Activated T-helper 9 cell treated with anti-CD3 and anti-CD28 coated beads, Interleukin-2, amount 50 U/mL, for 16 hours (primary cell): ENCODE results near the gene ZNF827.

Experiments used
- DNase-seq: peaks from one replicate; pipeline ENCODE4 v3.0.0-alpha.2; 2020; ENCODE audit warnings: low read depth

ZNF827 gene

DNA sequence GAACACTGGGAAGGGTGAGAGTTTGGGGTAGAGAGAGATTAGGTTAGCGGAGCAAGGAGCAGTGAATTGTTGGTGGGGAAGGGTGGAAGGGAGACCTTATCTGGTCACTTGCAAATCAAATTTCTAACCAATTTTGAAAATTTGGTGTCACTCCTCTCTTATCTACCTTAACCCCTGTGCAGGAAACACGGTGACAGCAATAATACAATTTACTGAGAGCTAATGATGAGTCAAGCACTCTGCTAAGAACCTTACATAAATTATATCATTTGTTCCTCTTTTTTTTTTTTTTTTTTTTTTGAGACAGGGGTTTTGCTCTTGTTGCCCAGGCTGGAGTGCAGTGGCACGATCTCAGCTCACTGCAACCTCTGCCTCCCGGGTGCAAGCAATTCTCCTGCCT is 142.3 kb downstream of the ZNF827 start:
- DNase-seq = no peak

DNA sequence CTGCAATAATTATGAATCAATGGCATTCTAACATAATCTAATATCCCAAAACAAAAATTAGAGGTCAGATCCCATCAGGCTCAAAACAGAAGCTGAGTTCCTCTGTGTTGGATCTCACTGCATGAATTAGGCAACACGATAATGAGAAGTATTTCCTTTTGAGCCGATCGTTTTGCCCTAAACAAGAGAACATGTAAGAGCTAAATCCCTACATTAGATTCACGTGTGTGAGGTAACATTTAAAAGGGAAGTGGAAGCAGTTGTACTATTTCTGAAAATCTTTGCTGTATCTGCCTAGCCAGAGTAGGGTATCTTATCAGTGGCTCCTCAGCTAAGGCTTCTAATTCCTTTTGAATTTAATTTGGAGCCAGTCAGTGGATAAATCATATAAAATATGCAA is 143.1 kb downstream of the ZNF827 start:
- DNase-seq = no peak

DNA sequence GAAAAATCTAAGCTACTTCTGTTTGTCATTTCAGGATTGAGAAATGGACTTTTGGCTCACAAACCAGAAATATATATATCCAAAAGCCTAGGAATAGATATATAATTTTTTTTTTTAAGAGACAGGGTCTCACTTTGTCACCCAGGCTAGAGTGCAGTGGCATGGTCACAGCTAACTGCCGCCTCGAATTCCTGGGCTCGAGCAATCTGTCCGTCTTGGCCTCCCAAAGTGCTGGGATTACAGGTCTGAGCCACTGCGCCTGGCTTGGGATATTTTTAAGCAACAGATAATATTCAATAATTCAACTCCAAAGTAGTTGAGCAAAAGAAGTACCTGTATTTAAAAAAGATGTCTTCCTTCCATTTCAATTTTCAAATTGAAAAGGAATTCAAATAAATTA is 146.2 kb downstream of the ZNF827 start:
- DNase-seq = no peak

DNA sequence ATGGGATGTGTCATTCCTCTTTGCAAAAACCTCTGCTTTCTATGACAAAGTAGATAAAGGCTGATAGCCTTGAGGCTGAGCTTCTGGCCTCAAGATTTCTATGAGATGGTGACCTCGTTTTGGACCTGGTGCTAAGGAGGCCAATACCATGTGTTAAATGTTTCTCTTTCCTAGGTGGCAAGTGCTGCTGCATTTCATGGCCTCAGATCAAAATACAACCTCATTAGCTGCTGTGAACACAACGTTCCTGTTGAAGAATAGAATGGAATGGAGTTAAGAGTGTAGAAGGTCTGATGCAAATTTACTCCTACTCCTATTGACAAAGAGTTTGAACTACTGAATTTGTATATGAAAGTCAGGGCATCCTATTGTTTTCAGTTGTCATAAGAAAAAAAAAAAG is 146.6 kb downstream of the ZNF827 start:
- DNase-seq = no peak

DNA sequence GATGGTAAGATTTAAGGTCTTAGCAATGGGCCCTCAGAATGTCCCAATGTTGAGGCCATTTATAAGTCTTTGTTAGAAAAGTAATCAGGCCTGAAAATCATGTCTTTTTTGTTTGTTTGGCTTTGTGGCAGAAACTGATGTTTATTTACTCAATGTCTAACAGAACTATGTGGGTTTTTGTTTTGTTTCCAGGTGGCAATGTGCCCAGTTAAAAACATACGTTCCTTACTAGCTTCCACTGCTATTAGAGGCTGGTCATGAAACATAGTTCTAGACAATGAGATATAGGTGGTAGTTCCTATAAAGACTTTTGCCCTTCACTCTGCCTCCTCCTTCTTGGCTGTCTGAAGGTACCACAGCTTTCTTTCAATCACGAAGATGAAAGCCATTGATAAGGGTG is 149.9 kb downstream of the ZNF827 start:
- no peak for DNase-seq

DNA sequence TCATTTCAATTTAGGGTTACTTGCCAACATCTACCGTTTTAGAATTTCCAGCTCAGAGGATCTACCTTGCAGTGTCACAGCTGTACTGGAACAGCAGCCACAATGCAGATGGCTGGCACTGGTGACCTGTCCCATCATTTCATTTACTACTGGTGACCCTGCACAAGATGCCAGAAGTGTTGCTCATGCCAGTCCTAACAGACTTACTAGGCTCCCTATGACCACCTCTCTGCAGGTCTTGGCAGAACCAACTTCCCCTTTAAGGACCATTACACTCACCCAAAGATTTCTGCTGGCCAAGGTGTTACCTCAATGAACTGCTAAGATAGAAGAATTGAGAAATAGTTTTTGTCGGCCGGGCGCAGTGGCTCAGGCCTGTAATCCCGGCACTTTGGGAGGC is 151.8 kb downstream of the ZNF827 start:
- DNase-seq = no peak

DNA sequence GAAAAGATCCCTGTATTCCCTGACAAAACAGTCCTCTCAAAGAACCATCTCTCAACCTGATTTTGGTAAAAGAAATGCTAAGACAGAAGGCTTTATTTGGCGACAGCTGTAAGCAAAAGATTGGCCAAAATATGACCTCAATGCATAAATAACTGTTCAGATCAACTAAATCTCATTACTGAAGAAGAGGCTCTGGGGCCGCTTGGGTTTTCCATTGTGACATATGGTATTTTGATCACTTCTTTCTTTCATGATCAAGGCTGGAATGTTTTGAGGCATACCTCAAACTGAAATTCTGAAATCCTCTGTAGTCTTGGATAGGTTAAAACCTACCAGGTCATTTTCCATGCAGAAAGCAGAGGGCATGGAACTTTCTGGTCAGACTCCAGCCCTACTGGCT is 152.4 kb downstream of the ZNF827 start:
- DNase-seq = no peak

DNA sequence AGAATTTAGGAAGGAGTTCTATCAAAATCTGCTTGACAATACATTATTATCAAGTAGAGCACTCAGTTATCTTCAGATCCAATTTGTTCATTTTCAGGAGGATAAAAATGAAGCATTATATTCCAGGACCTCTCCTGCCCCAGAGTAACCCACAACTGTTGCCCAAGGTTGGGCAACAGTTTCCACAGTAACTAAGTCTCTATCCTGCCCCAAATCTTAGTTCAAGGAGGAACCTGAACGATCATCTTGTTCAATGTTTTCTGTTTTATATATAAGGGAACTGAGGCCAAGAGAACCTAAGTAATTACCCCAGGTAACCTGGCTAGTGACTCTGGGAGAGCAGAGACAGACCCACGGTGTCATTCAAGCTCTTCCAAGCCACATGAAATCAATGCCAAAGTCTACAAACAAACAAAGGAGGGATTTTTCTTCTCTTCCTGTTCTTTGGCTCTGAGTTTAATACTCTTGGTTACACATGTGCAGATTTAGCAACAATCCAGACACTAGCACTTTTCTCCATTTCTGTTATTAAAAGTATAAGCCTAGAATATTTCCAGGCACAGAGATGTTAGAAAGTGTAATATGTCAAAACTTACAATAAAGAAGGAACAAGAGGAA is 153.1 kb downstream of the ZNF827 start:
- DNase-seq = no peak

DNA sequence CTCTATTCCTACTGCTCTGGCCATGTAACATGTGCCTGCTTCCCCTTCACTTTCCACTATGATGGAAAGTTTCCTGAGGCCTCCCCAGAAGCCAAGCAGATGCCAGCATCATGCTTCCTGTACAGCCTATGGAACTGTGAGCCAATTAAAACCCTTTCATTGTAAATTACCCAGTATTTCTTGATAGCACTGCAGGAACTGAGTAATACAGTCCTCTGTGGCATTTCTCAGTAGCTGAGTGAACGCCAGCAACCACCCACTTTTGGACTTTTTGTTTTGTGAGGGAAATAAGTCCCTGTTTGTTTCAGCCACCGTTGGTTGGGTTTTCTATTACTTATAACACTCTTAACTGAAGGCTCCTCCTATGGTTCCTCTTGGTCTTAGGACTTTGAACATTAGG is 154.6 kb downstream of the ZNF827 start:
- DNase-seq = no peak

DNA sequence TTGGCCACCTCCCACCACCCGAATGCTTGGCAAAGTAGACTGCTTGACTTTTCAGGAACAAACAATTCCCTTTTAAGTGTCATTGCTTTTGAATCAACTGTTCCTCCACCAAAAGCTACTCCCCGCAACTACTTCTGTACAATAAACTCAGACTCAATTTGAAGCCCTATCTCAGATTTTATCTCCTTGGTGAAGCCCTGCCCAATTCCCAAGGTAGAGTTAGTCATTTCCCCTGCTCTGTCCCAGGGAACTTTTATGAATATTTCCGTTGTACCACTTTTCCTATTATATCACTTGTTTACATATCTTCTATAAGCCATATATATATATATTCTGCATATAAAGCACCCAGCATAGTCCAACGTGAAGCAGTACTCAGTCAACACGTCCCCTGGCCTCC is 155.9 kb downstream of the ZNF827 start:
- DNase-seq = no peak

DNA sequence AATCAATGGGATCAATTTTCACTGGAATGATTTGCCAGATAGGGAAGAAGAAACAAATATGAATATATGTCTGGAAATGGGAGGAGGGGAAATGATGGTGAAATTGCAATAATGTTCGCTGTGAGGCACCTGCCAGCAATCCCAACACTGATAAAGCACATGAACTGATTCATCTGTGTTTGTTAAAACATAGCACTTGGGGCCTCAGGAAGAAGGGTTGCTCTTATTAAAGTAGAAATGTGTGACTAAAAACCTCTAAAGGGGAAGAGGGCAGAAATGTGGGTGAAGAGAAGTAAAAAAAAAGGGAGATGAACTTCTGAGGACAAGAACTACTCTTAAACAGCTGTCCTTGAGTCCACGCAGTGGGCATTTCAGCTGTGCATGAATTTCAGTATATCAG is 157.3 kb downstream of the ZNF827 start:
- no peak for DNase-seq

DNA sequence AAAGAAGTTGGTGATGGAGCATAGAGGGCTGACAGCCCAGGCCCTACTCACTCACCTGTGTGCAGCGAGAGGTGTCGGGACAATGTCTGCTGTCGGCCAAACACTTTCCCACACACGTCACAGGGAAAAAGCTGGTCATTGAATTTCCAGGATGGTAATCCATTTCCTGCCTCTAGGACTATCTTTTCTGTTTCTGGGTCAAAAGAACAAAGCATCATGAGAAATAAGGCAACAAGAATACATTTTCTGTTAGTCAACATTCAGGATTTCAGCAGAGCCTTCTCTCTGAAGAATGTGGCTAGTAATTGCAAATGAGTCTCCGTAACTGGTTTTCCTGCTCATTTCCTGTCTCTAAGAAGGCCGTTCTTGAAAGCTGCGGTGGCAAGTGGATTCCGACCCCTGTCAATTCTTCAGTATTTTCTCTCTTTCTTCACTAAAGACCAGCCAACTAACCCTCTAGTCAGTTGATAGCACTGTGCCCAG is 159.3 kb downstream of the ZNF827 start:
- DNase-seq = no peak

DNA sequence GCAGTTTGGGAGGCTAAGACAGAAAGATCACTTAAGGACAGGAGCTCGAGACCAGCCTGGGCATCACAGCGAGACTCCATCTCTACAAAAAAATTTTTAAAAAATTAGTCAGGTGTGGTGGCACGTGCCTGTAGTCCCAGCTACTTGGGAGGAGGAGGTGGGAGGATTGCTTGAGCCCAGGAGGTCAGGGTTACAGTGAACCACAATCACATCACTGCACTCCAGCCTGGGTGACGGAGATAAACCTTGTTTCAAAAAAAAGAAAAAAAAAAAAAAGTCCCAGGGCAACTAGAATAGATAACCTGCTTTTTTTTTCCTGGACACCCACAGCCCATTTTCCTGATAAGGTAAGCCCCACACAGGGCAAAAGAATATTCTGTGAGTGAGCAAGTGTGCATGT is 162.4 kb downstream of the ZNF827 start:
- no peak for DNase-seq

DNA sequence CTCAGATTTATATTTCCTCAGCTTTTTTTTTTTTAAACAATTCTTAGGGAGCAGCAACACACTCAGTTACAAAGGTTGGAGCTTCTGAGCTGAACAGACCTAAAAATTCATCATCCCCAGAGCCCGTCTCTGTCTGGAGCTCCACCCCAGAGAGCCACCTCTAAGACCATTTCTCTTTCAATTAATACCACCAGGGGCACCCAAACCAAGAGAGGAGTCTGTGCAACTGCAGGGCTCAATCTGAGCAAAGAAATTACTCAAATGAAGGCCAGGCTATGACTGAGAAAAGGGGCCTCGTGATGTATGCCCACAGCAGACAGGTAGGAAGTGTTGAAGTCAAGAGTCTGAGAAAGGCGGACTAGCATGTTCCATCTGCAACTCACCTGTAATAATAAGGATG is 163.2 kb downstream of the ZNF827 start:
- no peak for DNase-seq

DNA sequence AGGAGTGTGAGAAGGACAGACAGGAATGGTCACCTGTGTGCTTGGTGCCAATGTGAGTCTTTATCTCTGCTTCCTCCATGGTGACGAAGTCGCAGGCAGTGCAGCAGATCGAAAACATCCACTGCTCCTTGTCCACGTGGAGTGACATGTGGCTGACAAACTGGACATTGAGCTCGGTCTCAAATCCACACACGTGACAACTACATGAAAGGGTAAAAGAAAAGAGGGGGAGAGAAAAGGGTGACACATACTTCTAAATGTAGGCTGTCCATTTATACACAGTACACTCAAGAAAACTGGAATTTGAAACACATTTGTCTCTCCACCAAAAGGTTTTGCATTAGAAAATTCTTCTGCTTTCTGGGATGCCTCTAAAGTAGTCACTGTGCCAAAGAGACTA is 164.2 kb downstream of the ZNF827 start:
- DNase-seq = no peak

DNA sequence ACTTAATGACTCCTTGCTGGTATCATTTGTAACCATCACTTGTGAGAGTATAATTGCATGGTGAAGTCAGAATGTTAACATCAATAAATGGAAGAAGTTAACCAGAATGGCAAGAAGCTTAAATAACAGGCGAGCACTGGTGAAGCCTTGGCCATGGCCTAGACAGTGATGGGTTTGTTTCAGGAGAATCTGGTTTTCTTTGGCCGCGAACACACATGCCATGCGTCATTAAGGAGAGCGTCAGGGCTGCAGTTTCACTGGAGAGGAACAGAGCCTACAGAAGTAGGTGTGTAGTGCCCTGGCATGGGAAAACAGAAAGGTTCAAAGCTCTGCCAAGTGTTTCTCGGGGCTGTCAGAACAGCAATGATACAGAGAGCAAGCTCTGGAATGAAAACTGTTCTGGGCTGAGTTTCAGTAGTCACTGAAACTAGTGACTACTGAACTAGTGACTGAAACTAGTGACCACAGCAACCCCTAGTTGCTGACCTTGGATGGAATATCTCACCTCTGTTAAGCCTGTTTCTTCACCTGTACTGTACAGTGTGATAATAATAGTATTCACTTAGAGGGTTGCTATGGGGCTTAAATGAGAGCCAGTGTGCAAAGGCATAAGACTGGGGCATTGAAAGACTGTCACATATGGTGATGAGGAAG is 164.9 kb downstream of the ZNF827 start:
- no peak for DNase-seq

DNA sequence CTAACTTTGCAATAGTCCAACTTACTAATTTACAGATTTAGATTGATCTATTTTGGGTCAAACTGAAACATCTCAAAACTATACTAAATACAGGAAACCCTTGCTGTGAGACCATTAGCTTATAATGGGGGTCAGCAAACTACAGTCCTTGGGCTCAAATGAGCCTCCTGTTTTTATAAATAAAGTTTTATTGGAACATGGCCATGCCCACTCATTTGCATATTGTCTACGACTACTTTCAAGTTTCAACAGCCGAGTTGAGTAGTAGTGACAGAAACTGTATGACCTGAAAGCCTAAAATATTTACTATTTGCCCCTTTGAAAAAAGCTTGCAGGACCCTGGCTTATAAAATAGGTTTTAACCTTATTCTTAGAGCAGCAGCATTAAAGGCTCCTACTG is 166.3 kb downstream of the ZNF827 start:
- no peak for DNase-seq

DNA sequence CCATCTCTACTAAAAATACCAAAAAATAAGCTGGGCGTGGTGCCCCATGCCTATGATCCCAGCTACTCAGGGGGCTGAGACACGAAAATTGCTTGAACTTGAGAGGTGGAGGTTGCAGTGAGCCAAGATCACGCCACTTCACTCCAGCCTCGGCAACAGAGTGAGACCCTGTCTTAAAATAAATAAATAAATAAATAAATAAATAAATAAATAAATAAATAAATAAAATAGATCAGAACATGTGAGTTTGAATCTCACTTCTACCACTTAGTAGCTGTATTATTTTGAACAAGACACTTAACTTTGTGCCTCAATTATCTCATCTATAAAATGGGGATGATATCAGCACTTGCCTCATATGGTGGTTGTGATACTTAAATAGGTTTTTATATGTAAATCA is 168.5 kb downstream of the ZNF827 start:
- no peak for DNase-seq

DNA sequence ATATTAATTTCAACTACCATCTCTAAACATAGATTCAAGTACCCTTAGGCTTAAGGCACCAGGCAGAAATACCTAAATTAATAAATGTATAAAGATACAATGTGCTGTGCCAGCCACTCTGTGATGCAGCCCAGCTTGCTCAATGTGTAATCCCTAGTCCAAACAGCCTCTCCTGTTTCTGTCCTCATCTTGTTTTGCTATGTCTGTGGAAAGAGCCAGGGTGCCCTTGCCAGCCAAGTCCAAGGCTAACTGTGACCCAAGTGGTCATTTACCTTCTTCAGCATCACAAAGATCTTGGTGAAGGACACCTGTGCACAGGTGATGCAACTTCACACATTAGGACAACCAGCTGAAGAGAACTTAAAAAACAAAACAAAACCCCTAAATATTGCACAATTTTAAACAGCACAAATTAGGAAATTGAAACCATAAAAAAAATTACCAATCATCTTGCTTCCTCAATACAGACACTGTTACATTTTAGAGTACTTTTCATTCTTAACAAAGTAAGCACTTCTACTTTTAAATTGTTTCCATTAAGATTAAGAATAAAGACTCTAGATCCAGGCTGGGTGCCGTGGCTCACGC is 169.1 kb downstream of the ZNF827 start:
- DNase-seq = no peak

DNA sequence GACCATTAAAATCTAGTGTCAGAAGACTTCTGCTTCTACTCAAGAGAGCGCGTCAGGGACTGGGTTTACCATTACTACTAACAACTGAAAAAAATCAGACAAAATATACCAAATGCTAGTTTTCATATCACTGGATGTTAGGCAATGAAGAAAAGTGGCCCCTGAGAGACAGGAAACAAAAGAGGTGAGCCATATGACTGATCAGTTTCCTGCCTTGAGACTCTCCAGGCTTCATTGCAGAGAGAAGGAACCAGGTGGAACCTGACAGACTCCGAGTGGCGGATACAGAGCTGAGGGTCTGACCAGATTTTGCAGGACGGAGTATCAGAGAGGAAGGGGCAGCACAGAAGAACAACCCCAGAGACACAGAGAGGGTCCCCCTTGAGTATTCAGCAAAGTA is 172.3 kb downstream of the ZNF827 start:
- DNase-seq = no peak

DNA sequence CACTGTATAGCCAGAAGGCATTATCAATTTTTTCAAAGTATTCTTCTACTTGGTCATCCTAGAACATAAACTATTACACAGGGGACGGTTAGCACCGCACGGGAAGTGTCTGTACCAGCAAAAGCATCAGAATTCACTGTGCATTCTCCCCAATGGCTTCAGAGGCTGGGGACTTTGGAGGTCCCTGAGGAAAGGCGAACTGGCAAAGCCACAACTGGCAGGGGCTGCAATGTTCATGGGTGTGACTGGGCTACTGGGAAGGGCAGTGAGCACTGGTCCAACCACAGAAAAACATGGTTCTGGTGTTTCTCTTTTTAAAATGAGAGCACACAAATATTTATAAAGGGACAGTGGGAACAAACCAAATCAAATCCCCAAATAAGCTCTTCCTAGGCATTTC is 175.2 kb downstream of the ZNF827 start:
- DNase-seq = no peak

DNA sequence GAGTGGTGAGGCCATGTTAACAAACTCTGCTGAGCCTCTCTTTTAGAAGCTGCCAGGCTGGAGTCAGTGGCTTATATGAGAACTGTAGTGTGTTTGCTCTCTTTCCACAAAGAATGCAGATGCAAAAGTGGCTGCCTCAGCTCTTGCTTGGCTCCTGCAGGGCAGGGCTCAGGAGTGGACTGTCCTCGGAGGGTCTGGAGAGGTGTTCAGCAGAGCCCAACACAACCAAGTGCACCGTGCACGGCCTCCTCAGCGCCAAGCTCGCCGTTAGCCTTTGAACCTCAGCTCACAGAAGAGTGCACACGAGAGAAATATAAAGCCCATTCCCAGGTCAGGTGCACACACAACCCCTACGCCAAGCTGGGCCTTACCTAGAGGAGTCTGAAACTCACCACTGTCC is 175.9 kb downstream of the ZNF827 start:
- no peak for DNase-seq

DNA sequence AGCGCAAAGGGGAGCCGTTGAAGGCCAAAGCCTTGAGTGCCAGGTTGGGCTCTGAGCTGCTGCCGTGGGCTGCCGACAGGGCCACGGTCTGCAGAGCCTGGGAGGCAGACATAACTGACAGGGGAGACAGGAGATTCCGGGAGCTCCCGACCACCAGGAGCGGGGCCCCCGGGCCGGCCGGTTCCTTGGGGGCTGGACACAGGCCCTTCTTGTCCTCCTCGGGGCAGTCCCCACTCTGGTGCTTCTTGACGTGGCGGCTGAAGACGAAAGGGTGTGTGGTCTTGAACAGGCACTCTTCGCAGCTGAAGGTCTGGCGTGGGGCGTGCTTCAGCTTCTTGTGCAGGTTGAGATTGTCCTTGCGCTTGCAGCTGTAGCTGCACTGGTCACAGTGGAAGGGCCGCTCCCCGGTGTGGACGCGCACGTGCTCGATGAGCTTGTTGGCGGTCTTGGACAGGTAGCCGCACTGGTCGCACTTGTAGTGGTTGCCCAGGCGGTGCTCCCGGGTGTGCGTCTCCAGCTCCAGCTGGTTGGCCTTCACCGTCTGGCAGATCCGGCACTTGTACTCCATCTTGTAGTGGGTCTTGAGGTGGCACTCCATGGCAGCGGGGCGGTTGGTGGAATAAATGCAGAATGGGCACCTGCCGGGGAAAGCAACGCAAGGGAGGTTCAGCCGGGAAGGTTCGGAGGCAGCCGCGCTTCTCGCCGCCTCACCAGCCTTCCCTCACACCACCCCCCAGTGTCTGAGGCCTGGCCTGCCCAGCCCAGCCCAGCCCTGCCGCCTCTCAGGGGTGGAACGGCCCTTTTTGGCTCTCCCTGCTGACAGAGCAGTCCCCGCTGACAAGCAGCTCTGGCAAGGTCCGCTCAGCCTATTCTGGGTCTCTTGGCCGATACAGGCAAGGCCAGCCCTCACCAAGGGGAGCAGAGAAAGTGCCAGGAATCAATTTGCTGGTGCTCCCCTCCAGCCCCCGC is 177.4 kb downstream of the ZNF827 start:
- no peak for DNase-seq
